Testis (tissue), 2 donors: ENCODE data around the gene PIAS3.
A peak's percentile ranks its signal among the peaks of the same experiment; 100 is the strongest.

Experiments
- POLR2A ChIP-seq: fragments of 450-650 bp; IDR thresholded peaks from one replicate; pipeline ENCODE4 v1.6.1; 2017; ENCODE audit warnings: antibody characterized with exemption, mild to moderate bottlenecking, moderate library complexity
- TF ChIP-seq, protein P1 (sequence below), 3 experiments: fragments of 450-650 bp in 2 of 3; fragments of 200-600 bp in 1 of 3; sonication (generic) in 1 of 3; IDR thresholded peaks; one replicate each; pipeline ENCODE4 v1.5.1; 2016 to 2019; ENCODE audit warnings: antibody characterized with exemption in 3 of 3, mild to moderate bottlenecking in 2 of 3, moderate library complexity in 1 of 3

DNA sequence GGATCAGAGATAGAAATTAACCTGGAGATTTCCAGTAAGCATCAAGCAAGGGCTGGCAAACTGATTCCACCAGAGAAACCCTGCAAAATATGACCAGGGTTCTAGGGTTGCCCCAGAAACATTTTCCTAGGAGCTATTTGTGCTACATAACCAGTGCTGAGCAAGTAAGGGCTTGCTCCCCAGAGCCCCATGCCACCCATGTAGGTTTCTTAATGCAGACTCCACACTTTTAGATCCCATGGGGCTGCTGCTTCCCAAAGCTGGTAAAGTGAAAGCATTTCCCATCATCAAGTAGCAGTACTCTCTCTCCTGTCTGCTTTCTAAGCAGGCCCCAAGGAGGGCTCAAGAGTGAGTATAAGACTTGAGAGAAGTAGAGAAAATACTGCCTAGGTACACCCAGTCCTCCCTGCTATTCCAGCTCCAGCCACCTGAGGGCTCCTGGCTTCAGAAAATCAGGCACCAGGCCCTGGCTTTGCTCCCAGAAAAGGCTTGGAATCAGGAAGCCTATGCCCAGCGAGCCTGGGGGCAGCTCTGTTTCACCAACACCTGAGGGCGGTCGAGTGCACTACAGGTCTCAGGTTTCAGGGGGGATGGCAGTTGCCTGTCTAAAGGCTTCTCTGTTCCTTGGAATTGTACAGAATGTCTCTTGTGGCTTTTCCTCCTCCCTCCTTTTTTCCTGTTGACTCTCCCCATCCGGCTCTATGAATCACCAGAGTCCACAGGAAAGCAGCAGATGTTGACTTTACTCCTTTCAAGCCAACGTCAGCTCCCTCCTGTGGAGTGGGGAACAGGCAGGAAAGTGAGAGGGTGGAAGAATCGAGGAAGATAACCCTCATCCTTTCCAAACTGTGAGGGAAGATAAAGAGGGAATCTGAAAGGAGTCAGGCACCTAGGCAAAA is 33.0 kb upstream of the PIAS3 start:
- TF ChIP-seq, protein P1, sequence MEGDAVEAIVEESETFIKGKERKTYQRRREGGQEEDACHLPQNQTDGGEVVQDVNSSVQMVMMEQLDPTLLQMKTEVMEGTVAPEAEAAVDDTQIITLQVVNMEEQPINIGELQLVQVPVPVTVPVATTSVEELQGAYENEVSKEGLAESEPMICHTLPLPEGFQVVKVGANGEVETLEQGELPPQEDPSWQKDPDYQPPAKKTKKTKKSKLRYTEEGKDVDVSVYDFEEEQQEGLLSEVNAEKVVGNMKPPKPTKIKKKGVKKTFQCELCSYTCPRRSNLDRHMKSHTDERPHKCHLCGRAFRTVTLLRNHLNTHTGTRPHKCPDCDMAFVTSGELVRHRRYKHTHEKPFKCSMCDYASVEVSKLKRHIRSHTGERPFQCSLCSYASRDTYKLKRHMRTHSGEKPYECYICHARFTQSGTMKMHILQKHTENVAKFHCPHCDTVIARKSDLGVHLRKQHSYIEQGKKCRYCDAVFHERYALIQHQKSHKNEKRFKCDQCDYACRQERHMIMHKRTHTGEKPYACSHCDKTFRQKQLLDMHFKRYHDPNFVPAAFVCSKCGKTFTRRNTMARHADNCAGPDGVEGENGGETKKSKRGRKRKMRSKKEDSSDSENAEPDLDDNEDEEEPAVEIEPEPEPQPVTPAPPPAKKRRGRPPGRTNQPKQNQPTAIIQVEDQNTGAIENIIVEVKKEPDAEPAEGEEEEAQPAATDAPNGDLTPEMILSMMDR (IDR thresholded peaks at IDR 0.05), result peak; percentile 87 to 92 (median 89)
- no peak for TF ChIP-seq POLR2A
